PC-3 (cell line): ENCODE measurements around the gene ACAD11.

Experiments used
- EZH2 ChIP-seq: fragments of 300-600 bp; sonication (generic); IDR thresholded peaks from one replicate; pipeline ENCODE4 v1.6.1; 2017; ENCODE audit warnings: antibody characterized with exemption, mild to moderate bottlenecking, low read length; ENCODE audit not compliant: unreplicated experiment
- TF ChIP-seq, protein P1 (sequence below): fragments of 300-600 bp; sonication (generic); conservative IDR thresholded peaks from 2 replicates; pipeline ENCODE4 v1.5.1; 2017; ENCODE audit warnings: antibody characterized with exemption, low read depth, mild to moderate bottlenecking, low read length

- TF ChIP-seq, protein P1, sequence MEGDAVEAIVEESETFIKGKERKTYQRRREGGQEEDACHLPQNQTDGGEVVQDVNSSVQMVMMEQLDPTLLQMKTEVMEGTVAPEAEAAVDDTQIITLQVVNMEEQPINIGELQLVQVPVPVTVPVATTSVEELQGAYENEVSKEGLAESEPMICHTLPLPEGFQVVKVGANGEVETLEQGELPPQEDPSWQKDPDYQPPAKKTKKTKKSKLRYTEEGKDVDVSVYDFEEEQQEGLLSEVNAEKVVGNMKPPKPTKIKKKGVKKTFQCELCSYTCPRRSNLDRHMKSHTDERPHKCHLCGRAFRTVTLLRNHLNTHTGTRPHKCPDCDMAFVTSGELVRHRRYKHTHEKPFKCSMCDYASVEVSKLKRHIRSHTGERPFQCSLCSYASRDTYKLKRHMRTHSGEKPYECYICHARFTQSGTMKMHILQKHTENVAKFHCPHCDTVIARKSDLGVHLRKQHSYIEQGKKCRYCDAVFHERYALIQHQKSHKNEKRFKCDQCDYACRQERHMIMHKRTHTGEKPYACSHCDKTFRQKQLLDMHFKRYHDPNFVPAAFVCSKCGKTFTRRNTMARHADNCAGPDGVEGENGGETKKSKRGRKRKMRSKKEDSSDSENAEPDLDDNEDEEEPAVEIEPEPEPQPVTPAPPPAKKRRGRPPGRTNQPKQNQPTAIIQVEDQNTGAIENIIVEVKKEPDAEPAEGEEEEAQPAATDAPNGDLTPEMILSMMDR = no peak
- no peak for TF ChIP-seq EZH2
These were observed 1.5 kb upstream of the ACAD11 start for GRCh38 chr3:132661101-132661500.
